A549 (cell line): ENCODE results near the gene GGNBP2. TPM values are rescaled to one million over a fixed set of nuclear protein-coding genes. Genes with fewer than 3 reads are reported as not detected.

Experiments used
- BCL3 ChIP-seq: fragments of >200 bp; sonication (Bioruptor Twin); formaldehyde crosslinking; IDR thresholded peaks from 3 replicates; pipeline ENCODE4 v1.6.1; 2016
- BHLHE40 ChIP-seq: IDR thresholded peaks from 2 replicates; pipeline ENCODE4 v1.6.1; 2012; ENCODE audit warnings: low read depth, low read length, inconsistent platforms
- CBX2 ChIP-seq: fragments of 200-600 bp; sonication (generic); IDR thresholded peaks from 2 replicates; pipeline ENCODE4 v1.6.1; 2016; ENCODE audit warnings: low read depth, mild to moderate bottlenecking, borderline replicate concordance
- CBX8 ChIP-seq: fragments of 200-600 bp; sonication (generic); IDR thresholded peaks from 2 replicates; pipeline ENCODE4 v1.6.1; 2016
- CEBPB ChIP-seq, 2 experiments: fragments of >200 bp in 1 of 2; sonication (Bioruptor Twin) in 1 of 2; formaldehyde crosslinking in 1 of 2; IDR thresholded peaks; 2 replicates each; pipeline ENCODE4 v1.6.1; 2012 to 2016
- CHD2 ChIP-seq: fragments of 150-350 bp; IDR thresholded peaks from 2 replicates; pipeline ENCODE4 v1.6.1; 2014; ENCODE audit warnings: low read length; ENCODE audit not compliant: partially characterized antibody
- CHD4 ChIP-seq: fragments of 200-600 bp; sonication (generic); IDR thresholded peaks from 2 replicates; pipeline ENCODE4 v1.6.1; 2016; ENCODE audit warnings: antibody characterized with exemption, mild to moderate bottlenecking, borderline replicate concordance
- EHMT2 ChIP-seq: fragments of 200-600 bp; sonication (generic); IDR thresholded peaks from 2 replicates; pipeline ENCODE4 v1.6.1; 2016; ENCODE audit warnings: antibody characterized with exemption, low read depth, mild to moderate bottlenecking, moderate library complexity
- EP300 ChIP-seq, 2 experiments: fragments of >200 bp; sonication (Bioruptor Twin); formaldehyde crosslinking; IDR thresholded peaks; 2 replicates in 1 of 2; 3 replicates in 1 of 2; pipeline ENCODE4 v1.6.1; 2016 to 2017
- FOSL2 ChIP-seq, 2 experiments: fragments of 450-650 bp in 1 of 2; fragments of >200 bp in 1 of 2; sonication (Bioruptor Twin) in 1 of 2; formaldehyde crosslinking; IDR thresholded peaks; 2 replicates each; pipeline versions ENCODE4 v1.5.0 to v1.6.1; 2016 to 2020; ENCODE audit warnings: mild to moderate bottlenecking in 1 of 2, moderate library complexity in 1 of 2
- GATA3 ChIP-seq: IDR thresholded peaks from 2 replicates; pipeline ENCODE4 v1.6.1; 2012; ENCODE audit warnings: borderline replicate concordance
- HEYL ChIP-seq: fragments of 250-450 bp; sonication (Bioruptor Pico); IDR thresholded peaks from 2 replicates; pipeline ENCODE4 v1.8.0; 2021; ENCODE audit warnings: mild to moderate bottlenecking, moderate library complexity
- HOXA7 ChIP-seq: fragments of 250-450 bp; sonication (Bioruptor Pico); IDR thresholded peaks from 2 replicates; pipeline ENCODE4 v1.5.0; 2020; ENCODE audit warnings: mild to moderate bottlenecking, moderate library complexity
- HOXB13 ChIP-seq: fragments of 250-450 bp; sonication (Bioruptor Pico); IDR thresholded peaks from 2 replicates; pipeline ENCODE4 v1.5.0; 2020; ENCODE audit warnings: low read depth, mild to moderate bottlenecking, moderate library complexity
- JUN ChIP-seq, 2 experiments: fragments of >200 bp; sonication (Bioruptor Twin); formaldehyde crosslinking; IDR thresholded peaks; 2 replicates in 1 of 2; 3 replicates in 1 of 2; pipeline ENCODE4 v1.6.1; 2016 to 2017
- JUNB ChIP-seq: fragments of >200 bp; sonication (Bioruptor Twin); formaldehyde crosslinking; IDR thresholded peaks from 2 replicates; pipeline ENCODE4 v1.6.1; 2016
- KDM1A ChIP-seq: fragments of 200-600 bp; sonication (generic); IDR thresholded peaks from 2 replicates; pipeline ENCODE4 v1.6.1; 2016; ENCODE audit warnings: low read depth, mild to moderate bottlenecking
- MAFK ChIP-seq: fragments of 450-650 bp; IDR thresholded peaks from 2 replicates; pipeline ENCODE4 v1.6.1; 2014; ENCODE audit not compliant: partially characterized antibody
- MAX ChIP-seq: IDR thresholded peaks from 2 replicates; pipeline ENCODE4 v1.6.1; 2012
- MAZ ChIP-seq: fragments of 150-350 bp; IDR thresholded peaks from 2 replicates; pipeline ENCODE4 v1.6.1; 2014; ENCODE audit warnings: antibody characterized with exemption, low read depth, low read length, borderline replicate concordance
- RAD21 ChIP-seq, 2 experiments: fragments of >200 bp in 1 of 2; sonication (Bioruptor Twin) in 1 of 2; formaldehyde crosslinking in 1 of 2; IDR thresholded peaks in 1 of 2; conservative IDR thresholded peaks in 1 of 2; 2 replicates in 1 of 2; 3 replicates in 1 of 2; pipeline ENCODE4 v1.6.1; 2012 to 2018; ENCODE audit warnings: inconsistent platforms in 1 of 2
- REST ChIP-seq: fragments of 200-600 bp; sonication (generic); IDR thresholded peaks from 2 replicates; pipeline ENCODE4 v1.6.1; 2016; ENCODE audit warnings: antibody characterized with exemption, mild to moderate bottlenecking, moderate library complexity
- RNF2 ChIP-seq: fragments of 200-600 bp; sonication (generic); IDR thresholded peaks from 2 replicates; pipeline ENCODE4 v1.6.1; 2016; ENCODE audit warnings: low read depth, mild to moderate bottlenecking, antibody characterized with exemption, moderate library complexity, borderline replicate concordance
- TP53 ChIP-seq: fragments of 250-450 bp; sonication (Bioruptor Pico); IDR thresholded peaks from 2 replicates; pipeline ENCODE4 v1.5.0; 2021; ENCODE audit warnings: mild to moderate bottlenecking, moderate library complexity
- ZC3H11A ChIP-seq: fragments of 450-650 bp; IDR thresholded peaks from 2 replicates; pipeline ENCODE4 v1.6.1; 2014; ENCODE audit warnings: antibody characterized with exemption, mild to moderate bottlenecking
- ZNF302 ChIP-seq: fragments of 250-450 bp; sonication (Bioruptor Pico); IDR thresholded peaks from 2 replicates; pipeline ENCODE4 v1.9.0; 2021; ENCODE audit warnings: inconsistent platforms, mild to moderate bottlenecking, moderate library complexity
- ZSCAN20 ChIP-seq: fragments of 250-450 bp; sonication (Bioruptor Pico); IDR thresholded peaks from 2 replicates; pipeline ENCODE4 v1.8.0; 2022; ENCODE audit warnings: mild to moderate bottlenecking, moderate library complexity
- polyA plus RNA-seq, 4 experiments: library from polyadenylated mRNA; depleted of rRNA in 3 of 4; stranded (reverse); fragments of >200 nt; fragmentation: RNase III in 1 of 4; extraction: RNeasy Plus Mini Kit Qiagen cat#74134 plus additional on column Dnase treatment in 1 of 4; gene quantifications; 2 replicates in 3 of 4; 3 replicates in 1 of 4; pipeline ENCODE4 v1.2.3, GENCODE V29; 2011 to 2017
- TF ChIP-seq, protein P1 (sequence below): IDR thresholded peaks from 2 replicates; pipeline ENCODE4 v1.6.1; 2012

GGNBP2 gene
- polyA plus RNA-seq, 2 of the 4 experiments (the other 2 are of a cell fraction): 83.7 to 144 TPM

DNA sequence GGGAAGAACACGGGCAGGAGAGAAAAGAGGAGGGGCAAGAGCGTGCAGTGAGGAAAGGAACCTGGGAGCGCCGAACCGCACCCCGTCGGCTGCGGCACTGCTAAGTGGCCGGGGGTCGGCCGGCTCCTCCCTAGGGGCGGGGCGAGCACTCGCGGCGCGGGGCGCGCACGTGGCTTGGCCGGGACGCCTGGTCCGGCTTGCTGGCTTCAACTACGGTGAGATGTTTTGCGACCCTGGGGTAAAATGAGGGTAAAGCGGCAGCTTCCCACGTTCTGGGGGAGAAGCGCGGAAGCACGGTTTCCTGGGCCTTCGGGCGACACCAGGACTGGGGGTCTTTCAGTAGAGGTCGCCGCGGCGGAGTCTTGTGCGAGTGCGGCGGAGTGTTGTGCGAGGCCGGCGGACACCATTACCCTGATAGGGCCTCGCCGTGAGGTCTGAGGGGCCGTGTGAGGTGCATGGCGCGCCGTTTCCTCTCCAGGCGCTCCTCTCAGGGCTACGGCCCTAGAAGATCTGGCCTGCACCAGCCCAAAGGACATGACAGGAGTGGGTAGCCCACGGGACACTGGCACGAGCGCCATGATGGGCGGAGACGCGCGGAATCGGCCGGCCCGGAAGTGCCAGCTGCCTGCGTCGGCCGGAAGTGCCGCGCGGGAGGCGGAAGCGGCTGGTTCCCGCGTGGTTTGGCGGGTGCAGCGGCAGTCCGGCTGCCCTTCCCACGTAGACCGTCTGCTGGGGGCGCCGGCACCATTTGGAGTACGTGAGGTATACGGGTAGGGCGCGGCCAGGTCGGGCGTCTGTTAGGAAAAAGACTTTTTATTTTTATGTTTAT is 9.7 kb upstream of the GGNBP2 start, which contains the start of the genes MYO19 and PIGW (continued):
- TF ChIP-seq REST (peak; percentile 94), FOSL2 (IDR thresholded peaks at IDR 0.05) (no peak), FOSL2 (CRISPR knock-in tag; IDR thresholded peaks at IDR 0.05) (peak; percentile 9; the same call in 1 of the 2 replicates), CHD2 (peak; percentile 92), TP53 (CRISPR knock-in tag) (peak; percentile 93; the same call in 1 of the 2 replicates), MAX (peak; percentile 99), BCL3 (peak; percentile 92), GATA3 (peak; percentile 50), BHLHE40 (peak; percentile 49; the same call in 1 of the 2 replicates), HOXB13 (peak; percentile 80; the same call in 1 of the 2 replicates), JUN (IDR thresholded peaks at IDR 0.05) (peak; percentile 90 to 98), CBX8 (no peak), MAFK (no peak), RNF2 (no peak), HOXA7 (CRISPR knock-in tag) (no peak), ZNF302 (CRISPR knock-in tag) (no peak), KDM1A (no peak), CHD4 (no peak), JUNB (no peak), ZSCAN20 (CRISPR knock-in tag) (no peak), CBX2 (no peak), CEBPB (IDR thresholded peaks at IDR 0.05) (no peak), ZC3H11A (no peak), EHMT2 (no peak), MAZ (peak; percentile 81; the same call in 1 of the 2 replicates), EP300 (IDR thresholded peaks at IDR 0.05) (no peak), HEYL (CRISPR knock-in tag) (no peak), RAD21 (conservative IDR thresholded peaks at IDR 0.05 in 1 of 2, IDR thresholded peaks at IDR 0.05 in 1 of 2) (no peak)
- TF ChIP-seq, protein P1, sequence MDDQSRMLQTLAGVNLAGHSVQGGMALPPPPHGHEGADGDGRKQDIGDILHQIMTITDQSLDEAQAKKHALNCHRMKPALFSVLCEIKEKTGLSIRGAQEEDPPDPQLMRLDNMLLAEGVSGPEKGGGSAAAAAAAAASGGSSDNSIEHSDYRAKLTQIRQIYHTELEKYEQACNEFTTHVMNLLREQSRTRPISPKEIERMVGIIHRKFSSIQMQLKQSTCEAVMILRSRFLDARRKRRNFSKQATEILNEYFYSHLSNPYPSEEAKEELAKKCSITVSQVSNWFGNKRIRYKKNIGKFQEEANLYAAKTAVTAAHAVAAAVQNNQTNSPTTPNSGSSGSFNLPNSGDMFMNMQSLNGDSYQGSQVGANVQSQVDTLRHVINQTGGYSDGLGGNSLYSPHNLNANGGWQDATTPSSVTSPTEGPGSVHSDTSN: peak; percentile 44
